HG03354 (cell line): Measurements from ENCODE around the gene ZPR1.

Experiments used
- ATAC-seq: cut with Tn5 transposase; IDR thresholded peaks from one replicate; pipeline ENCODE4 v1.9.1; 2021; ENCODE audit warnings: mild to moderate bottlenecking; ENCODE audit not compliant: unreplicated experiment, poor library complexity, severe bottlenecking

ZPR1 gene

DNA sequence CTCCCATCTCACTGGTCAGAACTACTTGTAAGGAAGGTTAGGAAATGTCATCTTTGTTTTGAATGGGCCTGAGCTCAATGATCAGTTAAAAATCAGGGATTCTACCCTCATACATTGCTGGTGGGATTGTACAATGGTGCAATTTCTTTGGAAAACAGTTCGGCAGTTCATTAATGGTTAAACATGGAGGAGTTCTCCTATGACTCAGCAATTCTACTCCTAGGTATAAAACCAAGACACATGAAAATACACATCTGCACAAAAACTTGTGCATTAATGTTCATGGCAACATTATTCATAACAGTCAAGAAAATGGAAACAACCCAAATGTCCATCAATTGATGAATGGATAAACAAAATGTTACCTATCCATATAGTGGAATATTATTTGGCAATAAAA, 8.7 kb upstream of the ZPR1 start:
- ATAC-seq = no peak

DNA sequence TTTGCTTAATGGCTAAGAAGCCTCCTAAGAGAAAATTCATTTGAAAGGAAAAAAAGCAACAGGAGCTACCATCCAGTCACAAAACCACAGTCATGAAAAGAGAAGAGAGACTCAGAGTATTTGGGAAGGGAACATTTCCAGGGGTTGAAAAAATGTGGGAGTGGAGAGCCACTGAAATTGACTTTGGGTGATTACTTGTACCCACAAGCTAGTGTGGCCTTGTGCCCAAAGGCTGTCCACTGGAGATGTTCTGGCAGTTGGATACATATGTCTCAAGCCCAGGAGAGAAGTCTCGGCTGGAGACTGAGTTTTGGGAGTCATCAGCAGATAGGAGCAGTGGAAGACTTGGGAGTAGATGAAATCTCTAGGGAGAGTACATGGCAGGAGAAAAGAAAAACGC, 7.0 kb upstream of the ZPR1 start:
- ATAC-seq = no peak

DNA sequence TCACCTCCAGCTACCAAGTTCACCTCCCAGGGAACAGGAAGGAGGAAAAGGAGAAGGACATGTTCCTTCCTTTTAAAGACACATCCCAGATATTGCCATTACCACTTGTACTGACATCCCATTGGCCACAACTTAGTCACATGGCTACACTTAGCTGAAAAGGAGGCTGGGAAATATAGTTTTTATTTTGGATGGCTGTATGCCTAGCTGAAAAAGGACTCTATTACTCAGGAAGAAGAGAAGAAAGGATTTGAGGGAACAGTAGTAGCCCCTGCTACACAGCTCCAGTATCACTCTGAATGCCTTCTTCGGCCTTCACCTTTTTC, 5.9 kb upstream of the ZPR1 start:
- ATAC-seq = no peak

DNA sequence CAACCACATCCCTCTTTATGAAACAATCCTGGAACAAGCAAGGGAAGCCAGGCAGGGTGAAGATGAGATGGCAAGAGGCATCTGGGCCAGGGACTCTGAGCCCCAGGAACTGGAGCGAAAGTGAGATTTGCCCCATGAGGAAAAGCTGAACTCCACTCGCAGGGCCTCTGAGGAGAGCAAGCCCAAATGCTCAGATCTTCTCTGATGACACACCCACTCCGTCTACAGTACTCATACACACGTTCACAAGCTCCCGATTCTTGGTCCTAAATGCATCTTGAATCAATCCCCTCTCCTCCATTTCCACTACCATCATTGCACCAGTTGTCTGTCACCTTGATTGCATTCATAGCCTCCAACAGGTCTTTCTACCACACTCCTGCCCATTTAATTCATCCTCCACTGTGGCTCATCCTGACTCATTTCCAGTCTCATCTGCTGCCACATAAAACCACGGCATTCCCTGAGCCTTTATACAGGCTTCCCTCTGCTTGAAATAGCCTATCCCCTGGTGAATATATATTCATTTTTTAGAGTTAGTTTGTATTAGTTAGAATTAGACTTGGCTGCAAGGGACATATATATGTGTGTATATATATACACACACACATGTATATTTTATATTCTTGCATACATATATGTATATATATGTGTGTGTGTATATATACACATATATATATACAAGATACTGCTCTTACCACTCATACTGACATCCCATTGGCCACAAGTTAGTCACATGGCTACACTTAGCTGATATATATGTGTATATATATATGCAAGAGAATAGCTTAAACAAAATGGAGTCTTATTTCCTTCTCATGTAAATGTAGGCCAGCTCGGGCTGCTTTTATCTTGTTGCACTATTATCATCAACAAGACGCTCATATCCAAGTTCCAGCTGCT, 5.3 kb upstream of the ZPR1 start:
- ATAC-seq = no peak

DNA sequence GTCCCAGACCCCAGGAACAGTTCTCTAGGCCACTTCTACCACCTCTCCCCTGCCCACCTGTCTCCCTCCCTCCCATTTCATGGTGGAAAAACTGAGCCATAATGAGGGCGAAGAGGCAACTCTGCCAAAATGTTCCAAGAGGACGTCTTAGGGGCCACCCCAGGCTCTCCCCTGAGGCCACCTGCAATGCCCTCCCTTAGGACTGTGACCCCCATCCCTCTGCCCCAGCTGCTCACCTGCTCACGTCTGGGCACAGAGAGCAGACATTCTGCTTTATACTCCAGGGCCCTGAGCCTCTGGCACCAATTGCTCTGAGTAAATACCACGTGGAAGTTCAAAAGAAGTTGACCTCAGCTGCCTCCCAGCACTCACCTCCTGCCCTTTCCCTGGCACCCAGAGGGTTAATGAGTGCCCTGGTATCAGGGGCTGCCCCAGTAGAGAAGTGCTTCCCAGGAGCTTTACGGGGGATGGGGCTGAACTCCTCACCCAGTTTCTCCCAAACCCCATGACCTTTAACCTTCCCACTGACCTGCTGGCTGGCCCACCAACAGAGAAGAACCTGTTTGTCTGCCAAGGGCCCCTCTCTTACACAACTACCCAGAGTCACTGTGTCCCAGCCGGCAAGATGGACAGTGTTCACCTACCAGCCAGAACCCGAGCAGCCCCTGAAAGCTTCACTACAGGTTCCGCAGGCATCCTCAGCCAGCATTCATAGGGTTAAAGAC, 4.5 kb upstream of the ZPR1 start:
- ATAC-seq = no peak

DNA sequence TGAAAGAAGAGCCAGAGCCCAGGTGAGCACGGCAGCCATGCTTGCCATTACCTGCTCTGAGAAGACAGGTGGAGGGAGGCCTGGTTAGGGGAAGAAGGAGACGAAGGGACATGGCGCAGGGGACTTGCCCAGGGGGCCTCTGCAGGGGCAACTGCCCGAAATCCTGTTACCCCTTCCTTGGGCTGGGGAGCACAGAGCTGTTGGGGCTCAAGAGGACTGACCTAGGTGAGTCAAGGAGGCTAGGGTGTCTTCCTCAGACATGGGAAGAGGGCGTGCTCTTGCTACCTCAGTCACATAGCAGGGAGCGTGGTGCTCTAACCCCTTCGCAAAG, 4.0 kb upstream of the ZPR1 start, which contains the start of gene APOA5:
APOA5 (minus strand) TSS at position 67 of the 331 bp plus-strand sequence; CDS start at position 48, 19 bp downstream.
- ATAC-seq = no peak

DNA sequence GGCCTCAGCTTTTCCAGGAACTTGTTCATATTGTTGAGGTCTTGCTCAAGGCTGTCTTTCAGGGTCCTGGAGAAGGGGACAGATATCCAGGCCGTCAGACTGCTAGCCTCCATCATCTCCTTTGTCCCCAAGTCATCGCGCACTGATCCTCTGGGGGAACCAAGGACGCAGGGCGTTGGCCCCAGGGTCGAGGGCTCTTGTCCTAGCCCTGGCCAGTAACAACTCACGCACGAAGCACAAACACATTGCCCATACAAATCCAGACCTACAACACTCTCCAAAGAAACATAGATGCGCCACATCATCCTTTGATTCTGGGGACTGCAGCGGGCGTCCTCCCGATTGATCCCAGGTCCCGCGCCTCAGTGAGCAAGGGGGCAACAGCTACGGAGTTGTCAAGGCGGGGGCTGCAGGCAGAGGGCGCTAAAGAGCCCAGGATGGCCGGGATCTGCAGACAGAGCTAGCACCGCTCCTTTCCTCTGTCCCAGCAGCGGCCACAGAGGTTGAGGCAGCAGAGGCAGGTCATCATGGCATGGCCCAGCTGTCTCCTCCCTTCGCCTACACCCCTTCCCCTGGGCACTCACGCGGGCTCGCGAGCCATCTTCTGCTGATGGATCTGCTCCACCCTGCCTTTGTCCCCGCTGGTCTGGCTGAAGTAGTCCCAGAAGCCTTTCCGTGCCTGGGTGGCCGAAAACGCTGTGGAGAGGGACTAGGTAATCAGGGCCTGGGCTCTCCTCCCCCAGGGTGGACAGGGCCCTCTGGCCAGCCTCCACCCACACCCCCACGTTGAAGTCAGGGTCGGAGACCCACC, 3.4 kb upstream of the ZPR1 start:
- no peak for ATAC-seq

DNA sequence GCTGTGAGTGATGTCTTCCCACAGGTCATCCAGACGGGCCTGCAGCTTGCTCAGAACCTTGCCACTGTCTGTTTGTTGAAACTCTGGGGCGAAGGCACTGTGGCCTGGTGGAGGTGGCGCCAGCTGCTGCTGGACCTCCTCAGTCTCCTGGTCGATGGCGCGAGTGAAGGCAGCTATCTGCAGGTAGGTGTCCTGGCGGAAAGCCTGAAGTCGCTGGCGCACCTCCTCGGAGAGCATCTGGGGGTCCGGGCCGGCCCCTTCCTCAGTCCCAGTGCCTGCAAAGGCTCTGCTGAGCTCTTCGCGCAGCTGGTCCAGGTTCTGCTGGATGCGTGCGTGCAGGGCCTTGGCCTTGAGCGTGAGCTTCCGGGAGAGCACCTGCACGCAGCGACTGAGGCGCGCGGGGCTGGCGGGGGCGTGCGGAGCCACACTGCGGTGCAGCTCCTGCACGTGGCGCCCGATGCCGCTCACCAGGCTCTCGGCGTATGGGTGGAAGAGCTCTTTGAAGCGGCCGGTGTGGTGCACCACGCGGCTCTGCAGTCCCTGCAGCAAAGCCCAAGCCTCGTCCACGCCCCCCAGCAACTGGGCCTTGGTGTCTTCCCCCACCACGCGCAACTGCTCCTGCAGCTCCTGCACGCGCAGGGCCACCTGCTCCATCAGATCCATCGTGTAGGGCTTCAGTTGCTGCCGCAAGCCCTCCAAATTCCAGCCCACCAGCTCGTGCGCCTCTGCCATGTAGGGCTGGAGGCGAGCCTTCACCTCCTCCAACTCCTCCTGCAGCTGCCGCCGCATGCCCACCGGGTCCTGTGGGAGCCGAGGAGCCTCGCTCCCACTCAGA, 2.6 kb upstream of the ZPR1 start:
- no peak for ATAC-seq

DNA sequence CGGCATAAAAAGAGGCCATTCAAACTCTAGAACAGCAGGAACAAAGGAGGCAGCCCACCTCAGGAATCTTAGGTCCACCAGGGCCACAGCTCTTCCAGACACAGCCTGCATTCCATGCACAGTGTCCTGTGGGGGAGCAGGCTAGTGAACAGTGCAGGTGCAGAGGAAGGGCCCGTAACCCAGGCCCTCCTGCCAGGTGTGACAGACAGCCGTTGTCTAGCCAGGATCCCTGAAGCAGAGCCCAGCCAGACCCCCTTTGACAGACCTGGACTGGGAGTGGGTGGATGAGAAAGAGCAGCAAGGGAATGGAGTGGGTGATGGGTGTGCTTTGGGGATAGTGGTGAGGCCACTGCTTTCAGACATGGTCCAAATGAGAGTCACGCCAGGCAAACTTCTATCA, 1.2 kb upstream of the ZPR1 start:
- ATAC-seq = no peak

DNA sequence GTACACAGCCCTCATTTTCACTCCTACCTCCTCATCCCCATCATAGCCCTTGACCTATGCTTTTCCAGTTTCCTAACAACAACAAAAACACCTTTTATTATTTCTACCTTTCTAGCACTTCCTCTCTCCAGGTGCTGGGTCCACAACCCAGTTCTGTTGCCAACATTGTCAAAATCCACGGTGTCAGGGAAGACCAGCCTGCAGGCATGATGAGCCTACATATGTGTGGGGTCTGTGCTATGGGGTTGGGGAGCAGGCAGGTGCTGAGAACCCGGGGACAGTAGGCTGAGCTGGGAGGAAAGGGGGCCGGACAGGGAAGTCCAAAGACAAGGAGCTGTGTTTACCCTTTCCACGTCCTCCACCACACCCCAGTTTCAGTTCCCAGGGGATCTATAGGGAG, 711 bp upstream of the ZPR1 start:
- ATAC-seq = no peak

DNA sequence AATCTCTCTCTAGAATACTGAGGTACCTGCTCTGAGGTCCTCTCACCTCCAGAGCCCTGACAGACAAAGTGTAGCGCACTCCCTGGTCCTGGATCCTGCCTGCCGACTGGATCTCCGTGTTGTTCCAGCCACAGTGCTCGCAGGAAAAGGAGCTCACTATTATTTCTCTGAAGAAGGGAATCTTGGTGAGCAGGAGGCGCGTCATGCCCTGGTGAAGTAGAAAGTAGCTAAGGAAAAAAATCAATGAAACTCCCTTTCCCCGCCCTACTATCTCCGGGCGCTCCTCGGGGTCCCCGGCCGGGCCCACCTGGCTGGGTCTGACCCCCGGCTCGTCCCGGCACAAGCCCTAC, 412 bp downstream of the ZPR1 start:
- ATAC-seq = no peak

DNA sequence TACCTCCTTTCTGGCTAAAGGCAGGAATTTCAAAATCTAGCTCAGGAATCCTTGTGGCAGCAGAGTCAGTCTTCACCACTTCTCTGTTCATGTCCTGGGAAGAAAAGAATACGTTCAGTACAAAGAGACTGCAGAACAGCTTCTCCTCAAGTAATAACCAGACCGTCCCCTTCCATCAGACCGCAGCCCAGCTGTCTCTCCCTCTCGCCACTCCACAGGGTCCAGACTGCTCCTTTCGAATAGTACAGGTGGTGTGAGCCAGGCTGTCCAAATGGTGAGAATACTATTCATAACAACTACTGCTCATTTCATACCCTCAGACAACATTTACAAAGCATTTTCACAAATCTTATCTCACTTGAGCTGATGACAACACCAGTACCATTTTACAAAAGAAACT, 857 bp downstream of the ZPR1 start:
- ATAC-seq = no peak

DNA sequence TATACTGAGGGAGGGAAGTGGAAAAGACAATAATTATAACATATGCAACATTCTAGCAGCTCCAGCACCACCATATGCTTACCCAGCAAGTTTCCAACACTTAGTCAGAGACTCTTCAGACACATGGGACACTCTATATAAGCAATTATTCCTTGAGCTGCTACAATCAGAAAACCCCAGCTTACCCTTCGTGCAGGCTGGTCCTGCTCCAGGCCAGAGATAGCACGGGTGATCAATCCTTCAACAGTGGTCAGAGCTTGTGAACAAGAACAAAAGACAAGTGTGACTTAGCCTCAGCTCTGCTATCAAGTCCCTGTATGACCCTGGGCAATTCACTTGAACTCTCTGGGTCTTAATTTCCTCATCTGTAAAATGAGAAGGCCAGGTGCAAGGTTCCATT, 1.5 kb downstream of the ZPR1 start:
- no peak for ATAC-seq

DNA sequence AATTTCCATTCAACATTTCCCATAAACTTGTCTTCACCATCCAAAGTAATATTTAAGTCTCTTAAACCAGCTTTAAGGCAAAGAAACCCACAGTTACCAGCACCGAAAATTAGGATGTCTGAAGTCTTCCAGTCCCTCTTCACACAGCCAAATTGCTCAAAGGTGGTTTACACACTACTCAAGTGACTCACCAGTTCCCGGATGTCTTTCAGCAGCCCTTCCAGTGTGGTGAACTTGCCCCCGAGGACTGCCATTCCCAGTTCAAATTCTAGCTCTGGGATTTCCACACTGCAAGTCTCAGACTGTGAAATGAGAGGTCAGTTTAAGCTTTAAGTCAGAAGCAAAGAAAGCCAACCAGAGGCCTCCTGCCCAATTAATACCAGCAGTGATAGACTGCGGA, 5.1 kb downstream of the ZPR1 start:
- ATAC-seq = no peak

DNA sequence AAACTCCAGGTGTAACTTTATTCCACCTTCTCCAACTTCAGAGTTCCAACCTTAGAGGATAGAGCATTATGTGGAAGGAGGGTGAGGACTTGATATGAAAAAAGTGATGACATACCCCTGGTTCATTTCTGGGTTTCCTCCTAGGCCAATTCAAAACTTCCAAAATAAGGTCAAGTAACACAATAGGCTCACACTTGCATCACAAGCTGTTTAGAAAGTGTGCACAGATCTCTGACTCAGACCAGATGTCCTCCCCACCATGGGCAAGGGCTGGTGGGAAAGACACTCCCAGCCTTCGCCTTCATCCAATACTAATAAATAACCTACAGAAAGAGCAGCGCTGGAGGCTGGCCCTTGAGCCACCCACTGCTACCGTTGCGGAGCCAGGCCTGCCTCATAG, 9.3 kb downstream of the ZPR1 start:
- no peak for ATAC-seq

DNA sequence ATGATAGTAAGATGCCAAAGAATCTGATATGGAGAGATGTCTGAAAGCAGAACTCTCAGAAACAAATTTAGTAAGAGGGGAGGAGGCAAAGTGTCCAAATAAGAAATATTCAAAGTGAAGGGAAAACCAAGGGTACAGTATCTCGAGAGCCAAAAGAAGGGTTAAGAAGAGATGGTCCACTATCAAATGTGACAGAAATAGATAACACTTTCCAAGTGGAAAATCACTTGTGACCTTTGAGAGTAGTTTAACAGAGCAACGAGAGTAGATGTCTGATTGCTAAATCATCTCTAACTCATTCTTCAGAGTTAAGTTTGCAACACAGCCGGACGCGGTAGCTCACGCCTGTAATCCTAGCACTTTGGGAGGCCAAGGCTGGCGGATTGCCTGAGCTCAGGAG, 10.8 kb downstream of the ZPR1 start:
- ATAC-seq = no peak

DNA sequence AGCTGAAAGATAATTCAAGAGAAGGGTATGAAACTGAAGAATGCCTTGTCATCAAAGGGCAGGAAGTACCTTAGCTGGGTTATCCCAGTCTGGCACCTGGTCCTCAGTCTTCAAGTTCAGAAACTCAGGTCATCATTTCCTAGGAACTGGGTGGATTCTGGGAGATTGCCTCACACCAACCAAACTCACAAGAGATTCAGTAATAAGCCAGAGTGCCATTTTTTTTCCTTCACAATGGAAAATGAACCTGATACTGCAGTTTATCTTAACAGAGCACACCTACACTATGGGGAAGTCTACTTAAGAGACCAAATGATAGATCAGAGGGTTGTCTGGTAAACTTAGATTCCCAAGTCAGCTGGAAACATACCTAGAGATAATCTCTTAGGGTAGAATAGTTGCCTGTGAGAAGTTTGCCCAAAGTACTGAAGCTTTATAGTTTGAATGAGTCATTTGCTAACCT, 11.3 kb downstream of the ZPR1 start:
- ATAC-seq = no peak

DNA sequence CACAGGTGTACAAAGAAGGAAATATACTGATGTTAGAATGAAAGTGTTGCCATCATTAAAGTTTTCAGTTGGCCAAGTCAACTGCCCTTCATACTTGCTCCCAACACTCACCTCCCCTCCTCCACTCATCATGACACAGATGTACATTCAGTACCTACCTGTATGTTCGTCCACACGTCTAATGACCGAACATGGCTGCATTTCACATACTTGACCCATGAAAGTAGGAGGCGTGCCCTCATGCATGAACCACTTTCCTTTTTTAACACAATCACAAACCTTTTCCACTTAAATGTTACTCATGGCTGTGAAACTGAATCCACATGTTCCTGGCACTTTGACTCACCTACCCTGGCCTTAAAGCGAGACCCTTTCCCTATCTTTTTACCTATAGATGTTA, 11.8 kb downstream of the ZPR1 start:
- no peak for ATAC-seq

DNA sequence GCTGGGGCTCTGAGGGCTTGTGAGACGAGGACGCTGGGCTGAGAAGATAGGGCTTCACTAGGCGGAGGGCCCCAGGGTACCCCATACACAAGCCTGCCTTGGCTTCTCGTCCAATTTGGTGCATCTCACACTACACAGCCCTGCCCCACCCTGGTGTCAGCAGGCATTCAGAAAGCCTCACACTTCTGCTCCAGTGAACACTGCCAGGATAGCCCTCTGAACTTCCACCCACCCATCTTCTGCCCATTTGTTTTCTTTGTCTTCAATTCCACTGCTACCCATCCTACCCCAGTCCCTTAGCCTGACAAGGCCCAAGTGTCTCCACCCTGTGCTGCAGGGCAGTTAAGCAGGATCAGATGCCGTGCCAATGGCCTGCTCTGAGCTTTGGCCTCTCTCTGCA, 13.2 kb downstream of the ZPR1 start:
- no peak for ATAC-seq
